ENCODE data around the gene UQCC3. TPM values are rescaled to one million over a fixed set of nuclear protein-coding genes. Genes with fewer than 3 reads are reported as not detected.
A peak's percentile ranks its signal among the peaks of the same experiment; 100 is the strongest.

UQCC3 gene
- total and polyA plus RNA-seq, 2 of the 4 experiments (the other 2 are of a cell fraction), result 5.7 to 9.7 TPM

DNA sequence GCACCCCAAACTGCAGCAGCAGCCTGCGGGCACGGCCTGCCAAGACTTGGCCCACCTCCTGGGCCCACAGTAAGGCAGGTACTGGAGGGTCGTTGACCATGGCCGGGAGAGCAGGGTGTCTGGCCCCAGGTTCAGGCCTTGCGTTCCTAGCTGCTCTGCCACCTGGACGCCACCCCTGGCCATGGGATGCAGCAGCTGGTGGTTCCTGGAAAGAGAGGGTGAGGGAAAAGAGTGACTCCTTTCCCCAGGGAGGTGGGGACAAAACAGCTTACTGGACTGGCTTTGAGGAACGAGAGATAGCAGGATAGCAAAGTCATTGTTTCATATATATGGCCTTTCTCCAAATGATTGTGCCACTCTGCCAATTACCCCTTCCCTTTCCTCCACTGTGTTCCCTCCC, 33.9 kb downstream of the UQCC3 start:
- peak overlapping the region; percentile 1 to 14; a peak in 2 of 4 replicates for H4K8ac ChIP-seq (ENCODE audit: low read depth in 2 of 2, low read length in 2 of 2)
- peak overlapping the region; percentile 55; the same call in 1 of the 2 replicates for H3K4me3 ChIP-seq (ENCODE audit: insufficient read depth, low read depth, low read length)
- intact Hi-C loops (cut with micrococcal nuclease) (no loop called here), dilution Hi-C loops (cut with HindIII; ENCODE audit: low sequenced_read_pairs, unreplicated experiment) (no loop called here), in situ Hi-C loops (cut with MboI; ENCODE audit: low sequenced_read_pairs) (no loop called here)
- WGBS, 2 experiments (ENCODE audit: extremely low coverage in 2 of 2, insufficient read length in 1 of 2), result 83% methylated on average over 1 of the region's 7 CpGs; no CpG with 5 or more reads in 1 of the 2 experiments
- peak overlapping the region; percentile 79 for H3K9ac ChIP-seq (ENCODE audit: low read depth, low read length)
- H3K56ac ChIP-seq (ENCODE audit: extremely low read depth, insufficient read depth, low read length), result peak overlapping the region; percentile 75; the same call in 1 of the 2 replicates
- ChIA-PET POLR2A (ENCODE audit: unreplicated experiment) (interaction anchor here (0.5 to 1.1 kb wide), 2 partner anchors 21 to 603 kb away, joined by 3 to 11 read pairs; no protein-coding TSS in a partner anchor), CTCF (interaction anchor here (0.9 to 1.9 kb wide), 4 partner anchors 11 to 81 kb away, joined by 3 to 6 read pairs (median 4); partner anchors contain the start of gene LRRN4CL)
- H3K27me3 ChIP-seq (ENCODE audit: control insufficient read depth, insufficient read depth, low read length), result no peaks in the 10 kb centered on the region
- no peaks in the 10 kb centered on the region for H3K9me3 ChIP-seq (ENCODE audit: control insufficient read depth, insufficient read depth, low read length)
- H2BK15ac ChIP-seq (ENCODE audit: low read depth, low read length), result 0 out of 3 replicates have a peak overlapping the region, but pooled peaks have one; percentile 8
- H2BK20ac ChIP-seq (ENCODE audit: low read depth, low read length), result no peak overlapping the region
- DNase-seq (no peak), ATAC-seq (ENCODE audit: low read depth) (no peak)
- no peak for TF ChIP-seq CHD1 (IDR thresholded peaks at IDR 0.05; ENCODE audit: low read depth, low read length)
- no peak for TF ChIP-seq BHLHE40 (IDR thresholded peaks at IDR 0.05; ENCODE audit: low read depth, low read length)
- no peak for TF ChIP-seq MAZ (IDR thresholded peaks at IDR 0.05; ENCODE audit: borderline replicate concordance, low read depth, low read length)
- TF ChIP-seq MAFK (IDR thresholded peaks at IDR 0.05; ENCODE audit: low read depth, low read length), result no peak
- no peak for TF ChIP-seq FOS (IDR thresholded peaks at IDR 0.05; ENCODE audit: low read depth, low read length)
- no peak for TF ChIP-seq CEBPB (IDR thresholded peaks at IDR 0.05; ENCODE audit: low read depth, low read length)
- no peak for TF ChIP-seq NFE2L2 (IDR thresholded peaks at IDR 0.05; ENCODE audit: low read depth, low read length)
- TF ChIP-seq RCOR1 (IDR thresholded peaks at IDR 0.05; ENCODE audit: insufficient replicate concordance, low read length), result no peak
- TF ChIP-seq, protein P1, sequence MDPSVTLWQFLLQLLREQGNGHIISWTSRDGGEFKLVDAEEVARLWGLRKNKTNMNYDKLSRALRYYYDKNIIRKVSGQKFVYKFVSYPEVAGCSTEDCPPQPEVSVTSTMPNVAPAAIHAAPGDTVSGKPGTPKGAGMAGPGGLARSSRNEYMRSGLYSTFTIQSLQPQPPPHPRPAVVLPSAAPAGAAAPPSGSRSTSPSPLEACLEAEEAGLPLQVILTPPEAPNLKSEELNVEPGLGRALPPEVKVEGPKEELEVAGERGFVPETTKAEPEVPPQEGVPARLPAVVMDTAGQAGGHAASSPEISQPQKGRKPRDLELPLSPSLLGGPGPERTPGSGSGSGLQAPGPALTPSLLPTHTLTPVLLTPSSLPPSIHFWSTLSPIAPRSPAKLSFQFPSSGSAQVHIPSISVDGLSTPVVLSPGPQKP (IDR thresholded peaks at IDR 0.05; ENCODE audit: borderline replicate concordance, low read depth, low read length), result no peak
- TF ChIP-seq RAD21 (IDR thresholded peaks at IDR 0.05; ENCODE audit: low read length), result no peak
- TF ChIP-seq, protein P2, sequence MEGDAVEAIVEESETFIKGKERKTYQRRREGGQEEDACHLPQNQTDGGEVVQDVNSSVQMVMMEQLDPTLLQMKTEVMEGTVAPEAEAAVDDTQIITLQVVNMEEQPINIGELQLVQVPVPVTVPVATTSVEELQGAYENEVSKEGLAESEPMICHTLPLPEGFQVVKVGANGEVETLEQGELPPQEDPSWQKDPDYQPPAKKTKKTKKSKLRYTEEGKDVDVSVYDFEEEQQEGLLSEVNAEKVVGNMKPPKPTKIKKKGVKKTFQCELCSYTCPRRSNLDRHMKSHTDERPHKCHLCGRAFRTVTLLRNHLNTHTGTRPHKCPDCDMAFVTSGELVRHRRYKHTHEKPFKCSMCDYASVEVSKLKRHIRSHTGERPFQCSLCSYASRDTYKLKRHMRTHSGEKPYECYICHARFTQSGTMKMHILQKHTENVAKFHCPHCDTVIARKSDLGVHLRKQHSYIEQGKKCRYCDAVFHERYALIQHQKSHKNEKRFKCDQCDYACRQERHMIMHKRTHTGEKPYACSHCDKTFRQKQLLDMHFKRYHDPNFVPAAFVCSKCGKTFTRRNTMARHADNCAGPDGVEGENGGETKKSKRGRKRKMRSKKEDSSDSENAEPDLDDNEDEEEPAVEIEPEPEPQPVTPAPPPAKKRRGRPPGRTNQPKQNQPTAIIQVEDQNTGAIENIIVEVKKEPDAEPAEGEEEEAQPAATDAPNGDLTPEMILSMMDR (conservative IDR thresholded peaks at IDR 0.05; ENCODE audit: low read depth, low read length), result no peak
- no peak for TF ChIP-seq RFX5 (IDR thresholded peaks at IDR 0.05; ENCODE audit: low read depth, low read length)
- H4K91ac ChIP-seq (ENCODE audit: insufficient read depth, low read depth, low read length), result no peak overlapping the region
- peak overlapping the region; percentile 91 for H2AK9ac ChIP-seq (replicated peaks; ENCODE audit: low read depth, low read length, poor library complexity)
- H3K27ac ChIP-seq (ENCODE audit: insufficient read depth, low read length), result peak overlapping the region; percentile 15
- no peak overlapping the region for H4K5ac ChIP-seq (ENCODE audit: low read depth, low read length)
- no peaks in the 10 kb centered on the region for H4K20me1 ChIP-seq (ENCODE audit: insufficient read depth, low read length)
- peaks cover 9% of the 10 kb centered on the region for H3K36me3 ChIP-seq (ENCODE audit: control insufficient read depth, insufficient read depth, low read length)
- H2BK5ac ChIP-seq (ENCODE audit: low read depth, low read length, poor library complexity, severe bottlenecking), result peak overlapping the region; percentile 41
- peak overlapping the region; percentile 52 for H2AK5ac ChIP-seq (ENCODE audit: low read depth, low read length)
- H3K18ac ChIP-seq (ENCODE audit: low read depth, low read length), result no peak overlapping the region
- peaks cover 16% of the 10 kb centered on the region for H3K4me1 ChIP-seq (ENCODE audit: control insufficient read depth, insufficient read depth, low read length)
- peaks cover 18 to 51% of the 10 kb centered on the region in 2 experiments for H3K79me1 ChIP-seq (ENCODE audit: low read depth in 1 of 2, low read length in 2 of 2)
- H2AFZ ChIP-seq (replicated peaks; ENCODE audit: low read length, poor library complexity), result peak overlapping the region; percentile 98
- peaks cover 17% of the 10 kb centered on the region for H3K9me1 ChIP-seq (ENCODE audit: insufficient read depth, low read length)
- no TSS peak for BruUV-seq (replicated peaks)
- H2BK120ac ChIP-seq (ENCODE audit: low read depth, low read length), result peak overlapping the region; percentile 80; the same call in 1 of the 2 replicates
- H3K4ac ChIP-seq (ENCODE audit: low read depth, low read length), result peak overlapping the region; percentile 90
- H3K4me2 ChIP-seq (ENCODE audit: low read depth, low read length), result peak overlapping the region; percentile 88
- peak overlapping the region; percentile 99 for H3K23ac ChIP-seq (ENCODE audit: low read depth, low read length)
- peak overlapping the region; percentile 97 for H3K14ac ChIP-seq (replicated peaks; ENCODE audit: low read depth, low read length)

Measured in IMR-90 (cell line).